ENCODE data around the gene SPHKAP.
"Not testable (repeated sequence)": the region's sequence is repeated elsewhere in the genome, so short reads cannot be mapped to it uniquely, and the experiment has no call there.

SPHKAP gene

DNA sequence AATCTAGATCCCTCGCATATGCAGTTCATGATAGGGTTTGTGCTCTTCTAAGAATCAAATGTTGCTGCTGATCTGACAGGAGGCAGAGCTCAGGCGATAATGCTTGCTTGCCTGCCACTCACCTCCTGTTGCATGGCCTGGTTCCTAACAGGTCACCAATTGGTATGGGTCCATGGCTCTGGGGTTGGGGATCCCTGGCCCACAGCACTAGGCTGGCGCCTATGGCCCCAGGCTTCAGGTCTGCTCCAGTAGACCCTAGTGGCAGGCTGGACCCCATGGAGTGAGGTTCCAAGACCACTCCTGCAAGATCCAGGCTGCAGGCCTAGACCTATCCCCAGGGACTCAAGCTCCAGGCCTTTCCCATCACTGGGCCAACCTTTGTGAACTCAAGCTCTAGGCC, 102.3 kb downstream of the SPHKAP start (continued):
- TF ChIP-seq CSDC2 (CRISPR knock-in tag; IDR thresholded peaks at IDR 0.05) (no peak), GLIS3 (CRISPR knock-in tag; IDR thresholded peaks at IDR 0.05) (no peak), ZFP30 (CRISPR knock-in tag; IDR thresholded peaks at IDR 0.05) (no peak), ZC3H10 (CRISPR knock-in tag; IDR thresholded peaks at IDR 0.05) (no peak), ZNF8 (CRISPR knock-in tag; IDR thresholded peaks at IDR 0.05) (no peak), ARNTL (CRISPR knock-in tag; IDR thresholded peaks at IDR 0.05; ENCODE audit: borderline replicate concordance, low read depth) (no peak)

DNA sequence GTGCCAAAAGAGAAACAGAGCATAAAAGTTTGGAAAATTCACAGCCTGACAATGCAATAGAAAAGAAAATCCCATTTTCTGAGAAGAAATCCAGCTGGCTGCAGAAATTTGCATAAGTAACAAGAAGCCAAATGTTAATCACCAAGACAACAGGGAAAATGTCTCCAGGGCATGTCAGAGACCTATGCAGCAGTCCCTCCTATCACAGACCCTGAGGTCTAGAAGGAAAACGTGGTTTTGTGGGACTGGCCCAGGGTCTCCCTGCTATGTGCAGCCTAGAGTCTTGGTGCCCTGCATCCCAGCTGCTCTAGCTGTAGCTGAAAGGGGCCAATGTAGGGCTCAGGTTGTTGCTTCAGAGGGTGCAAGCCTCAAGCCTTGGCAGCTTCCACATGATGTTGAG, 104.8 kb downstream of the SPHKAP start:
- not testable (repeated sequence) for ATAC-seq

DNA sequence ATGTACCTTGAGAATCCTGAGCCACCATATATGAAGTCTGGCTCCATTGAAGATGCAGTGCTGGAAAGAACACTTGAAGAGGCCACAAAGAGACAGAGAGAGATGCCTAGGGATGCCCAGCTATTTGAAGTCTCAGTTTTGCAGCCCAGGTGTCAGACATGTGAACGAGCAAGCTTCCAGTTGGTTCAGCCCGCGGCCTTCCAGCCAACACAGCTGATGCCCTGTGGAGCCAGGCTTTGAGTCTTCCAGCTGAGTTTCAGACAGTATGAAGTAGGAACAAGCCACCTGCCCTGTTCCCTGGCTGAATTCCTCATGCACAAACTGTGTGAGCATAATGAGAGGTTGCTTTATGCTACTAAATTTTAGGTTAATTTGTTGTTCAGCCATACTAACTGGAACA, 108.8 kb downstream of the SPHKAP start:
- ATAC-seq, result no peak
- TF ChIP-seq ESRRG (CRISPR knock-in tag; IDR thresholded peaks at IDR 0.05) (no peak), TSHZ2 (CRISPR knock-in tag; IDR thresholded peaks at IDR 0.05) (no peak), TCF4 (CRISPR knock-in tag; IDR thresholded peaks at IDR 0.05; ENCODE audit: borderline replicate concordance) (no peak), ZFP3 (CRISPR knock-in tag; IDR thresholded peaks at IDR 0.05) (no peak), PATZ1 (CRISPR knock-in tag; IDR thresholded peaks at IDR 0.05; ENCODE audit: borderline replicate concordance) (no peak), ZNF70 (CRISPR knock-in tag; IDR thresholded peaks at IDR 0.05) (no peak), SNAI2 (CRISPR knock-in tag; IDR thresholded peaks at IDR 0.05) (no peak), CSRNP3 (CRISPR knock-in tag; IDR thresholded peaks at IDR 0.05) (no peak), ZC3H10 (CRISPR knock-in tag; IDR thresholded peaks at IDR 0.05) (no peak), RARB (CRISPR knock-in tag; IDR thresholded peaks at IDR 0.05) (no peak), PPARA (CRISPR knock-in tag; IDR thresholded peaks at IDR 0.05; ENCODE audit: borderline replicate concordance) (no peak), TOX (CRISPR knock-in tag; IDR thresholded peaks at IDR 0.05; ENCODE audit: borderline replicate concordance) (no peak), CREB5 (CRISPR knock-in tag; IDR thresholded peaks at IDR 0.05; ENCODE audit: low read depth) (no peak), ZNF565 (CRISPR knock-in tag; conservative IDR thresholded peaks at IDR 0.05; ENCODE audit: low read depth) (no peak), ISL1 (CRISPR knock-in tag; IDR thresholded peaks at IDR 0.05) (no peak)
- TF ChIP-seq, protein P1, sequence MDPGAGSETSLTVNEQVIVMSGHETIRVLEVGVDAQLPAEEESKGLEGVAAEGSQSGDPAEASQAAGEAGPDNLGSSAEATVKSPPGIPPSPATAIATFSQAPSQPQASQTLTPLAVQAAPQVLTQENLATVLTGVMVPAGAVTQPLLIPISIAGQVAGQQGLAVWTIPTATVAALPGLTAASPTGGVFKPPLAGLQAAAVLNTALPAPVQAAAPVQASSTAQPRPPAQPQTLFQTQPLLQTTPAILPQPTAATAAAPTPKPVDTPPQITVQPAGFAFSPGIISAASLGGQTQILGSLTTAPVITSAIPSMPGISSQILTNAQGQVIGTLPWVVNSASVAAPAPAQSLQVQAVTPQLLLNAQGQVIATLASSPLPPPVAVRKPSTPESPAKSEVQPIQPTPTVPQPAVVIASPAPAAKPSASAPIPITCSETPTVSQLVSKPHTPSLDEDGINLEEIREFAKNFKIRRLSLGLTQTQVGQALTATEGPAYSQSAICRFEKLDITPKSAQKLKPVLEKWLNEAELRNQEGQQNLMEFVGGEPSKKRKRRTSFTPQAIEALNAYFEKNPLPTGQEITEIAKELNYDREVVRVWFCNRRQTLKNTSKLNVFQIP (CRISPR knock-in tag; IDR thresholded peaks at IDR 0.05; ENCODE audit: borderline replicate concordance, low read depth), result no peak

DNA sequence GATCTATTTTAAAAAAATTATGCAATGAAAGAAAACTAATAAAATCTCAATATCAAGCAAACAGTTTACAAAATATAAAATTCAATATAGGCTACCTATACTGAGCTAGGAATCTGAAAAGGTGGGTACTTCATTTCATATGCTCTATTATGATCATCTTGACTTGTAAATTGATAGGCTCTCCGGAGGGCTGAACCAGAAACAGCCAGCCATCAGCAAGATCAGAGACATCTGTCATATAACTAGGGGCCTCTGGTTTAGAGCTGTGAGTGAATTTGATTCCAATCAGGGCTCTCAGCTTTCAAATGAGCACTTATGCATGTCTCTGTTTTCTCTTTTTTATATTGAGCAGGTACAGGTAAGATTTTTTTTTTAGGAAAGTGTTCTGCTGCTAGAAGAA, 114.2 kb downstream of the SPHKAP start:
- TF ChIP-seq OSR1 (CRISPR knock-in tag; IDR thresholded peaks at IDR 0.05) (no peak), RARB (CRISPR knock-in tag; IDR thresholded peaks at IDR 0.05) (no peak), TOX (CRISPR knock-in tag; IDR thresholded peaks at IDR 0.05; ENCODE audit: borderline replicate concordance) (no peak), ZFP3 (CRISPR knock-in tag; IDR thresholded peaks at IDR 0.05) (no peak), PPARA (CRISPR knock-in tag; IDR thresholded peaks at IDR 0.05; ENCODE audit: borderline replicate concordance) (no peak), ISL1 (CRISPR knock-in tag; IDR thresholded peaks at IDR 0.05) (no peak)
- TF ChIP-seq, protein P1 (CRISPR knock-in tag; IDR thresholded peaks at IDR 0.05; ENCODE audit: borderline replicate concordance, low read depth), result no peak
- no peak for ATAC-seq

Measured in SK-N-SH treated with all-trans-retinoic acid at 6 μM for 48 hours (cell line).